HG02840 (cell line): ENCODE data around the gene MAPRE2.
A peak's percentile ranks its signal among the peaks of the same experiment; 100 is the strongest.

Experiments
- ATAC-seq: cut with Tn5 transposase; IDR thresholded peaks from one replicate; pipeline ENCODE4 v1.9.1; 2021; ENCODE audit warnings: mild to moderate bottlenecking, moderate library complexity, moderate number of reproducible peaks; ENCODE audit not compliant: unreplicated experiment, low FRiP score

MAPRE2 gene

GRCh38 chr18:35030277-35030989 is 10.8 kb upstream of the MAPRE2 start:
- peak; percentile 34 for ATAC-seq

DNA sequence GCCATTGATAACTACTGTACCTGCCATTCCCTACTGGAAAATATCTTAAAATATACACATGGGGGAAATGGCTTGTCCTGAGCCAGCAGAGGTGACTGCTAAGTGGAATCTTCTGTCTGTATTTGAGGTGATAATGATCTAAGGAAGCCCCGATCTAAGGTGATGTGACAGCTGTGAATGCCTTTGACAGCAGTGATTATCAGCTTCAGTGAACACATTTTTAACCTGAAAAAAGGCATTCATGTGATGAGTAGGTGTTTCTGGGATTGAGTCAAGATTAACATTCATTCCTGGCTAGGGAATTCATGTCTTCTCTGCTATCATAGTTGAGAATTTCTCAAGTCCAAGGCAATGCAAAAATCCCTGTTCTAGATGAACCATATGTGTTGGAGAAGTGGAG is 9.1 kb upstream of the MAPRE2 start:
- no peak for ATAC-seq

DNA sequence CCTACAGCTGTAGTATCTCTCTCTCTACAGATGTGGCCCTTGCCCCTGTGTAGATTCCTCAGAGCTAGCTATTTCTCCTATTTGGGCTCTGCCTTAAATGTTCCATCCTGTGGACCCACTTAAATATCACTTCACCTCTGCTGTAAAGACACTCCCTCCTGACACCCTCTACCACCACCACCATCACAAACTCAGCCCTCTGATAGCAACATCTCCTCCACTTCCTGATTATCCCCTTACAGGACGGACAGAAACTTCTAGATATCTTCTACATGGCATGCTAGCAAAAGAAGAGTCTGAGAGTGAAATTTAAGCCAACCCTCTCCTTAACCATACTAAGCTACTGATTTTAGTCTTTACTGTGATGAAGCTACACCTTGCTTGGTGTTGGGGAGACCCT is 3.2 kb upstream of the MAPRE2 start:
- no peak for ATAC-seq

GRCh38 chr18:35038881-35039491 is 2.2 kb upstream of the MAPRE2 start:
- peak; percentile 38 for ATAC-seq

DNA sequence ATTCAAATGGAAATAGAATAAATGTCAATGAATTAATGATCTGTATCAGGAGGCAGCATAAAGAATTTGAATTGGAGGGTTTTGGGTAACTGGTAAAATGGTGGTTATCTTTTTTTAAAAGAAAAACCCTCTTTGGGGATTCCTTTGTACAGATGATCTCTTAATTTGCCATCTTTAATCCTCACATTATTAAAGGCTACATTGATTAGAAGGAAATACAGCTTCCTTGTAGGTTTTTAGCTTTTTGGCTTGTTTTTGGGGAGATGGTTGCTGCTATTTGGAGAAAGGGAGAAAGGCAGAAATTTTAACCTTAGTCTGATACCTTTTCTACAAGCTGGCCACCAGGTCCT is 600 bp upstream of the MAPRE2 start:
- no peak for ATAC-seq

GRCh38 chr18:35041815-35042387 is 688 bp downstream of the MAPRE2 start:
- no peak for ATAC-seq

DNA sequence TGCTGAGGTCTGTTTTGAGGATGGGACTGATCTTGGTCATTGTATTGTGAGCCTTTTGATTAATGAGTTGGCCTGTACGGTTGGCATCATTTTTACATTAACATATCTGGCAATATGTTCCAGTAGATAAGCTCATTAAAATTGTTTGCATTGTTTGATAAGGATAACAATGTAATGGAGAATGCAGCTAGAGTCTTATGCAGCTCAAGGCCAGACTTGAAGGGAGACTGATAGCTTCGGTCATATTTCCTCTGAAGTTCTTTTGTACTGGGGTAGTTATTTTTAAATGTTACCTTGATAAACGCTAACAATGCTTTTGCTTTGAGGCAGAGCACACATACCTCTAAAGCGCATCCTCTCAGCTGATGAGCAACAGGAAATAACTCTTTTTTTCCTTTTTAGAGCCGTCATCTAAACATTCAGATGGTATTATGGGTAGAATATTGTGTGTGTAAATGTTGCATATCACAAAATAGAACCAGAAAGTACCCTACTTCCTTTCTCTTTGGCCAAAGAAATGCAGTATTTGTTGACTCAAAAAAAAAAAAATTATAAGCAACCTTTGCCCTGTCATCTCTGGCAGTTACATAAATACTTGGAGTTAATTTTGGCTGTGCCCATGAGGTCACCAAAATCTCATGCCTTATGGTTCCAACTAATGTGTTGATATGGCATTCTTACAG is 1.3 kb downstream of the MAPRE2 start:
- no peak for ATAC-seq

DNA sequence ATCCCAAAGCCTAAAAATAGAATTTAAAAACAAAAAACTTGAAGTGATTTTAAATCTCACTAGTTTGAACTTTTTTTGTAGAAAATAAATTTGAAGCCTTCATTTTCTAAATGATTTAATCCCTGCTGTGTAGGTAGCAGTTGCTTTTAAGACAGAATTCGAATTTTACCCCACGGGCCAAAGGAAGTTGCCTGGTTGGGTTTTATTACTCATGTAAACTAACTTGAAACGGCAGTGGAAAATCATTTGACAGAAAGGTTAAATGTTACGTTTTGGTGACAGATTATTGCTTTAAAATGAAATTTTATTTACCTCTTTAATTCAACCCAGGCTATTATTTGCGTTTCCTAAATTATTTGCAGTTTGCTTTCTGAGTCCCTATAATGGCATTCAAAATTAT is 2.0 kb downstream of the MAPRE2 start:
- no peak for ATAC-seq

GRCh38 chr18:35045121-35045520 is 3.9 kb downstream of the MAPRE2 start:
- no peak for ATAC-seq

DNA sequence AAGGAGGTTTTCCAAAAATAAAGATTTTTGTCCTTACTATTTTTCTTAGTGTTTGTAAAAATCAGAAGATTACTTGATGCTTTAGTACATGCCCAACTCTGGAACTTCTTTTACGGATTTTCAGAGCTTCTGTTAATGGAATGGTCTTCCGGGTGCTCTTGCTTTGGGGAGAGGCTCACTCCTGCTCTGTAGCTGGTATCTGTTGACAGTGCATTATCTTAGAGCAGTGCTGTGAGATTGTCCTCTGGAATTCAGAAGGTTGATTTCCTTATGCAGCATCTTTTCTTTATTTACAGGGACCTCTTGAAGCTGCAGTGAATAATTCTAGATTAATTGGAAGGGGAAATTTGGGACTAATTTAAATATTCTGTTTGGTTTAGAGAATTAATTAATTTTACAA is 4.6 kb downstream of the MAPRE2 start:
- no peak for ATAC-seq

DNA sequence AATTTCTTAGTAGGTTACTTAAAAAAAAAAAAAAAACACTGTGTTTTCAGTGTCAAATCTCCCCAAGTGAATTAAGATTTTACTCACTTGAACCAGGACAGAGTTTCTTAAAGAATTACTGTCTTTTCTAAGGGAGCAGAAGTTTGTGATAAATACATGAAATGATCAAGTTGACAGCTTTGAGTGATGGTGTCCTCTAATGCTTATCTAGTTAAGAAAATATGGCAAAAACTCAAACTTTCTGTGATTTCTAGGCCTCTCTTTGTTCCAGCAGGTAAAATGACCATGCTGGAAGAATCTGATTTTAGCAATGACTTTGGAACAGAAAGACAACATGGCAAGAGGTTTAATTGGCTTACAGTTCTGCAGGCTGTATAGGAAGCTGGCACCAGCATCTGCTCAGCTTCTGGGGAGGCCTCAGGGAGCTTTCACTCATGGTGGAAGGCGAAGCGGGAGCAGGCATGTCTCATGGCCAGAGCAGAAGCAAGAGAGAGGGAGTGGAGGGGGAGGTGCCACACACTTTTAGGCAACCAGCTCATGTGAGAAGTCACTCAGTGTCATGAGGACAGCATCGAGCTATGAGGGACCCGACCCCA is 6.6 kb downstream of the MAPRE2 start:
- ATAC-seq = no peak

GRCh38 chr18:35049111-35050027 is 8.2 kb downstream of the MAPRE2 start:
- ATAC-seq = no peak

DNA sequence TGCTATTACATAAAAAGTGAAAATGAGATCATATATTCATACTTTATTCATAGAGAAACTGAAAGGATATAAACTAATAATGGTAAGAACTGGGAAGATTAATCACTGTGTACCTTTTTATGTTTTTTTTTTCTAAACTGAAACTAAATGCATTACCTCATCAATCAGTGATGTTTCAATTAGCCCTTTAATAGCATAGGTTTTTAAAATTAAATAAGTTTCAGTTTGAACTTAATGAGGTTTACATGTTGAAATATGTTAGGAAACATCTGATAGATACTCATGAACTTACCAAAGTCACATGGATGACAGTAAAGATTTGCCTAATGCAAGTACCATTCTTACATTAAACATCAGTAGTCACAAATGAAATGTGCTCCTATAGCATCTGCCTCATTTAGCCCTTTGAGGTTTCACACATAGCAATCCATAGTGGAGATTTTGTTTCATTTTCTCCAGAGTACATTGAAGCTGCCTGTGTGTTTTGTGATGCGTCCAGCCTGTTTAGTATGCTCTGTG is 8.9 kb downstream of the MAPRE2 start:
- ATAC-seq = no peak

DNA sequence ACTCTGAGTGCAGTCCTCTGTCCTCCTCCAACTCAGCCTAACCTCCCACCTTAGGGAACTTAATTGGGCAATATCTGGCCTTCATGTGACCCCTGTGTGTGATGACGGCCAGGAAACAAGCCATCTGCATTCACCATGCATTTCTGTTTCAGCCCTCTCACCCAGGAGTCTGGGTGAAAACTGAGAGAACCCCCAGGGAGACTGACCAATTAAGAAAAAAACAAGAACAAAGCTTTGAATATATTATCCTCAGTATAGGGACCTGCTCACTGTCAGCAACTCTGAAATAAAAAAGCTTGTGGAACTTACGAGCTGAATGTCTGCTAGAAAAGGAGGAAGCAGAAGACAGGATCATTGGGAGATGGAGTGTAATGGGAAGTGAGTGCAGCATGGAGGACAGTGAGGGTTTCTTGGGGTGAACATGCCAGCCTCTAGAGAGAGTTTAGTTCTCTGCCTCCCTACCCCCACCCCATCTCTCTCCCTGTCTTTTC is 9.5 kb downstream of the MAPRE2 start:
- no peak for ATAC-seq

GRCh38 chr18:35051641-35052377 is 10.6 kb downstream of the MAPRE2 start:
- no peak for ATAC-seq

- no peak for ATAC-seq
Observed at GRCh38 chr18:35054401-35054800, 13.2 kb downstream of the MAPRE2 start.

GRCh38 chr18:35055105-35055504 is 13.9 kb downstream of the MAPRE2 start:
- ATAC-seq = no peak

DNA sequence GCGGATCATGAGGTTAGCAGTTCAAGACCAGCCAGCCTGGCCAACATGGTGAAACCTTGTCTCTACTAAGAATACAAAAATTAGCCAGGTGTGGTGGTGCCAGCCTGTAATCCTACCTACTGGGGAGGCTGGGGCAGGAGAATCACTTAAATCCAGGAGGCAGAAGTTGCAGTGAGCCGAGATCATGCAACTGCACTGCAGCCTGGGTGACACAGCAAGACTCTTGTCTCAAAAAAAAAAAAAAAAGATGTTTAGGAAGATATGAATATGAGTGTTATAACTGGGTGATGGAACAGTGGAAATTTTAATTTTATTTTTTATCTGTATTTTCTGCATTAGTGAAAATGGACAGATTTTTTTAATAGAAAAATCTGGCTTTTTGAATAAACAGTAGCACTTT is 14.5 kb downstream of the MAPRE2 start:
- ATAC-seq = no peak

DNA sequence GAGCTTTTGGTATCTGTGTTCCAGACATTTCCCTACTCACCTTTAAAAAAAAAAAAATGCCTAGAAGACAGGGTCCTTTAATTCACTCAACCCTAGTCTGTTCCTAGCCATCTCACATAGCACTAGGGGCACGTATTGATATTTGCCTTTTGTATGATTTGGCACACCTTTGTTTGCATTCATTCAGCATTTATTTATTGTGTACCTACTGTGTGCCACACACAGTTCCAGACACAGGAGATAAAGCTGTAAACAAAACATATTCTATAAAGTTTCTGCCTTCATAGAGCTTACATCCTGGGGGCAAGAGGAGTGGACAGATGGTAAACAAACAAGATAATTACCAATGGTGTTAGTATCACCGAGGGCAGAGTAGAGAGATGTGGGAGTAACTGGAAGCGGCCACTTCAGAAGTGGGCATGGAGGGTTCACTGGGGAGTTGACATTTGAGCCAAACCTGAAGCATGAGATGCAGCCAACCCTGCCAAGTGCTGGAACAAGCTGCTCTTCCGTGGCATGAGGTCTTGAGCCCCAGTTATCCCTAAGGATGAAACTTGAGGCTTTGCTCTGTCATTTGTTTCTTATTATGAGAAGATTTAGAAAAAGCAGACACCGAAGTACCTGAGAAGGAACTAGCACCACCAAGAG is 18.2 kb downstream of the MAPRE2 start:
- no peak for ATAC-seq
